GM18499 (cell line): ENCODE results near the gene ALKBH6.

Experiments
- ATAC-seq: cut with Tn5 transposase; IDR thresholded peaks from one replicate; pipeline ENCODE4 v1.9.1; 2021; ENCODE audit warnings: moderate number of reproducible peaks; ENCODE audit not compliant: insufficient read depth, unreplicated experiment

The ALKBH6 gene

DNA sequence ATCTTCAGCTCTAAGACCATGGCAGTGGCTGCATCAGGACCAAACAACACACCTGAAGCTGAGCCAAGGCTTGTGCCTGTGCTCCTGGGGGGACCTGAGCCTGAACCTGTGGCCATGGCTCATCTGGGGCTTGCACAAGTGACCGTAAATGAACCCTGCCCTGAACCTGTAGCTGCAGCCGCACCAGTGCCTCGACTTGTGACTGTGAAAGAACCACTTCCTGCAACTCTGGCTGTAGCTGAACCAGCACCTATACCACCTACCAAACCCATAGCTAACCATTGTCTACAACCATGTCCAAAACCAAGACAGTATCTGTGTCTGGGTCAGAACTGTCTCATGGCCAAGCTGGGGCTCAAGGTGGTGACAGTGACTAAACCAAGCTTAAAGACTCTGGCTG, 47.2 kb downstream of the ALKBH6 start:
- ATAC-seq: no peak

DNA sequence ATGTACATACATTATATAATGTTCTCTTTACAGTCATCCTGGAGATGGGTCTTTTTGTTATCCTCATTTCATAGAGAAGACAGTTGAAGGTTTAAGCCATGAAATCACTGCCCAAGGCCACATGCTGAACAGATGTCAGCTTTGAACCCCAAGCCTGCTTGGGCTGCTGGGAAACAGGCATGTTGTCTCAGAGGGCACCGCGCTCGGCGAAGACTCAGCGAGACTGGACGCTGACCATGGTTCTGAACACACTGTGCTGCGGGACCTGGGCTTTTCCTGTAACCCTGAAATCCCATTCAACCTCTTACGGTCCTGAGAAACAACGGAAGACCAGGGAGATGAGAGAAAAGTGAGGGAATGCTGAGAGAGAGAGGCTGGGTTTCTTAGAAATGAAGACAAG, 50.5 kb downstream of the ALKBH6 start:
- ATAC-seq: no peak

DNA sequence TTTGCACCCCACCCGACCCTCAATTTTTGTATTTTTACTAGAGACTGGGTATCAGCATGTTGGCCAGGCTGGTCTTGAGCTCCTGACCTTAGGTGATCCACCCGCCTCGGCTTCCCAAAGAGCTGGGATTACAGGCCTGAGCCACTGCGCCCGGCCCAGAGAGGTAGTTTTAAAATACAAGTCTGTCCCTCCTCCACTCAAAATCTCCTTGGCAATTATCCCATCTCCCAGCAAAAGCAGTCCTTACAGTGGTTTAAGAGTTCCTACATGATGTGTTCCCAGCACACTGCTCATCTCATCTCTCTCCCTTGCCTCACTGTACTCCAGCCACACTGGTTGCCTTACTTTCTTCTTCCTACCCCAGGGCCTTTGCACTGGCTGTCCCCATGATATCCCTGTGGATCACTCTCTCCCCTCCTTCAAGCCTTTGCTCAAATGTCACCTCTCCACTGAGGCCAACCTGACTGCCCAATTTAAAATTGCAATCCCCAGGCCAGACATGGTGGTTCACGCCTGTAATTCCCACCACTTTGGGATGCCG, 53.5 kb downstream of the ALKBH6 start:
- no peak for ATAC-seq

DNA sequence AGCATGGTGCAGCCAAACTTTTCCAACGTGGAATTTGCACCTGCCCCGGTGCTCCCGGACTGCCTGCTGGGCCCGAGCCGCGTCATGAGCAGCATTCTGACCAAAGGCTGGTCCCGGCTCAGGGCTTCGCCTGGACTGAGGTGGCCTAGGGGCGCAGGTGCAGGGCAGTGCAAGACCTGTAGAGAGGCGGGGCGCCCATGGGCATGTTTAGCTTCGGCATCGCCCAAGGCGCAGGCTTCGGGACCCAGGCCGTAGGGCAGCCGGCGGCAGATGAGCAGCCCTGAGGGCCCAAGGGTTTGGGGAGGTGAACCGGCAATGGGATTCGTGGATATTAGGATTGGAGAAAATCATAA, 54.1 kb downstream of the ALKBH6 start:
- no peak for ATAC-seq
